IMR-90 (cell line): ENCODE data around the gene XDH. TPM values are rescaled to one million over a fixed set of nuclear protein-coding genes. Genes with fewer than 3 reads are reported as not detected.

Source experiments
- ATAC-seq: fragments of 200-7000 bp; cut with Tn5 transposase; 2 replicates; pipeline ENCODE4 v1.9.1; 2020; ENCODE audit warnings: low read depth, mild to moderate bottlenecking, moderate library complexity
- BruUV-seq: library from RNA; stranded (reverse); fragments of 400-500 nt; replicated peaks from 2 replicates; lab custom pipeline; 2021; lab: Mats Ljungman, UMichigan
- CTCF ChIA-PET: fragments of 300-600 bp; formaldehyde crosslinking; extraction: SDS; loops from one replicate; lab custom pipeline; 2021; ENCODE audit warnings: antibody characterized with exemption; lab: Yijun Ruan, JAX
- POLR2A ChIA-PET: fragments of 300-600 bp; sonication (Branson Sonifier 250); formaldehyde crosslinking; loops from one replicate; lab custom pipeline; 2022; ENCODE audit warnings: antibody characterized with exemption; ENCODE audit not compliant: unreplicated experiment; lab: Charles Lee
- DNase-seq: peaks from one replicate; pipeline ENCODE4 v3.0.0; 2013
- H2AFZ ChIP-seq: replicated peaks from 2 replicates; pipeline ENCODE3; 2013; ENCODE audit warnings: low read length, mild to moderate bottlenecking; ENCODE audit not compliant: poor library complexity
- H2AK5ac ChIP-seq: 2 replicates; pipeline ENCODE4 v1.6.1; 2013; ENCODE audit warnings: low read depth, low read length, inconsistent platforms
- H2AK9ac ChIP-seq: replicated peaks from 2 replicates; pipeline ENCODE3; 2013; ENCODE audit warnings: mild to moderate bottlenecking, low read depth, low read length, moderate library complexity; ENCODE audit not compliant: poor library complexity
- H2BK120ac ChIP-seq: 2 replicates; pipeline ENCODE4 v1.6.1; 2013; ENCODE audit warnings: low read depth, low read length, inconsistent platforms
- H2BK15ac ChIP-seq: 3 replicates; pipeline ENCODE4 v1.6.1; 2013; ENCODE audit warnings: low read depth, low read length, inconsistent platforms
- H2BK20ac ChIP-seq: 2 replicates; pipeline ENCODE4 v1.6.1; 2013; ENCODE audit warnings: low read depth, mild to moderate bottlenecking, inconsistent platforms, low read length, moderate library complexity
- H2BK5ac ChIP-seq: 2 replicates; pipeline ENCODE4 v1.6.1; 2013; ENCODE audit warnings: mild to moderate bottlenecking, low read depth, low read length, inconsistent platforms; ENCODE audit not compliant: poor library complexity, severe bottlenecking
- H3K14ac ChIP-seq: replicated peaks from 2 replicates; pipeline ENCODE4 v1.6.1; 2013; ENCODE audit warnings: low read depth, low read length, inconsistent platforms
- H3K18ac ChIP-seq: 2 replicates; pipeline ENCODE4 v1.6.1; 2013; ENCODE audit warnings: low read depth, low read length, control low read depth
- H3K23ac ChIP-seq: 2 replicates; pipeline ENCODE4 v1.6.1; 2013; ENCODE audit warnings: low read depth, low read length, inconsistent platforms
- H3K27ac ChIP-seq: 2 replicates; pipeline ENCODE4 v1.5.1; 2013; ENCODE audit warnings: mild to moderate bottlenecking, control low read depth, low read length; ENCODE audit not compliant: insufficient read depth
- H3K27me3 ChIP-seq: 2 replicates; pipeline ENCODE4 v1.6.1; 2013; ENCODE audit warnings: low read length; ENCODE audit not compliant: control insufficient read depth, insufficient read depth
- H3K36me3 ChIP-seq: 2 replicates; pipeline ENCODE4 v1.6.1; 2013; ENCODE audit warnings: low read length, mixed read lengths; ENCODE audit not compliant: control insufficient read depth, insufficient read depth
- H3K4ac ChIP-seq: 2 replicates; pipeline ENCODE4 v1.6.1; 2013; ENCODE audit warnings: low read depth, low read length, inconsistent platforms
- H3K4me1 ChIP-seq: 2 replicates; pipeline ENCODE4 v1.6.1; 2013; ENCODE audit warnings: low read length, mixed read lengths; ENCODE audit not compliant: control insufficient read depth, insufficient read depth
- H3K4me2 ChIP-seq: 2 replicates; pipeline ENCODE4 v1.6.1; 2013; ENCODE audit warnings: low read depth, mild to moderate bottlenecking, control low read depth, low read length, moderate library complexity
- H3K4me3 ChIP-seq: 2 replicates; pipeline ENCODE4 v1.5.1; 2013; ENCODE audit warnings: low read depth, mild to moderate bottlenecking, control low read depth, low read length, moderate library complexity; ENCODE audit not compliant: insufficient read depth
- H3K56ac ChIP-seq: 2 replicates; pipeline ENCODE4 v1.6.1; 2013; ENCODE audit warnings: low read length, inconsistent platforms; ENCODE audit not compliant: insufficient read depth; ENCODE audit errors: extremely low read depth
- H3K79me1 ChIP-seq, 2 experiments: 2 replicates each; pipeline ENCODE4 v1.6.1; 2013; ENCODE audit warnings: low read length in 2 of 2, inconsistent platforms in 1 of 2, low read depth in 1 of 2
- H3K9ac ChIP-seq: 2 replicates; pipeline ENCODE4 v1.6.1; 2013; ENCODE audit warnings: low read depth, low read length, control low read depth
- H3K9me1 ChIP-seq: 2 replicates; pipeline ENCODE4 v1.6.1; 2013; ENCODE audit warnings: low read length, inconsistent platforms; ENCODE audit not compliant: insufficient read depth
- H3K9me3 ChIP-seq: 2 replicates; pipeline ENCODE4 v1.6.1; 2013; ENCODE audit warnings: low read length; ENCODE audit not compliant: control insufficient read depth, insufficient read depth
- H4K20me1 ChIP-seq: 2 replicates; pipeline ENCODE4 v1.6.1; 2013; ENCODE audit warnings: low read length, inconsistent platforms; ENCODE audit not compliant: insufficient read depth
- H4K5ac ChIP-seq: 2 replicates; pipeline ENCODE4 v1.6.1; 2013; ENCODE audit warnings: mild to moderate bottlenecking, low read depth, low read length, control low read depth
- H4K8ac ChIP-seq, 2 experiments: 2 replicates each; pipeline ENCODE4 v1.6.1; 2013; ENCODE audit warnings: low read depth in 2 of 2, low read length in 2 of 2, control low read depth in 1 of 2, inconsistent platforms in 1 of 2
- H4K91ac ChIP-seq: 2 replicates; pipeline ENCODE4 v1.6.1; 2013; ENCODE audit warnings: low read depth, low read length, inconsistent platforms; ENCODE audit not compliant: insufficient read depth
- CHD1 ChIP-seq: IDR thresholded peaks from 2 replicates; pipeline ENCODE4 v1.6.1; 2012; ENCODE audit warnings: low read depth, low read length, improper control_type of control experiment
- MAFK ChIP-seq: IDR thresholded peaks from 2 replicates; pipeline ENCODE4 v1.6.1; 2012; ENCODE audit warnings: low read depth, low read length, improper control_type of control experiment
- RFX5 ChIP-seq: IDR thresholded peaks from 2 replicates; pipeline ENCODE4 v1.8.0; 2012; ENCODE audit warnings: low read depth, mild to moderate bottlenecking, low read length, moderate library complexity
- WGBS, 2 experiments: methylation state at CpG; one replicate each; pipeline versions ENCODE4 v1.1.5 to v1.1.7; 2013; ENCODE audit warnings: missing lambda C conversion rate in 2 of 2; ENCODE audit not compliant: insufficient read length in 1 of 2; ENCODE audit errors: extremely low coverage in 2 of 2; 5-methylcytosine and 5-hydroxymethylcytosine counted together
- dilution Hi-C: fragments of 300-500 bp; cut with HindIII; formaldehyde crosslinking; loops from one replicate; pipeline ENCODE4 v1.14.3; 2018; ENCODE audit warnings: low sequenced_read_pairs; ENCODE audit not compliant: unreplicated experiment
- in situ Hi-C: fragments of 300-500 bp; cut with MboI; formaldehyde crosslinking; loops from 3 replicates; pipeline ENCODE4 v1.14.3; 2019; ENCODE audit warnings: low sequenced_read_pairs, inconsistent platforms, mixed read lengths
- intact Hi-C: fragments of 100-400 bp; cut with micrococcal nuclease; formaldehyde crosslinking; loops from 2 replicates; pipeline ENCODE4 v1.10.0; 2022
- polyA plus RNA-seq, 3 experiments: library from polyadenylated mRNA; depleted of rRNA; stranded (reverse); fragments of >200 nt; gene quantifications; 2 replicates each; pipeline ENCODE4 v1.2.3, GENCODE V29; 2012; ENCODE audit warnings: low replicate concordance in 1 of 3
- total RNA-seq: library from RNA; depleted of rRNA; stranded (reverse); fragments of >200 nt; gene quantifications from 2 replicates; pipeline ENCODE4 v1.2.3, GENCODE V29; 2012
- TF ChIP-seq, protein P1 (sequence below): conservative IDR thresholded peaks from 2 replicates; pipeline ENCODE4 v1.5.1; 2012; ENCODE audit warnings: mild to moderate bottlenecking, low read depth, low read length, improper control_type of control experiment

Gene XDH
- total and polyA plus RNA-seq, 2 of the 4 experiments (the other 2 are of a cell fraction), result 0.46 to 1.1 TPM

DNA sequence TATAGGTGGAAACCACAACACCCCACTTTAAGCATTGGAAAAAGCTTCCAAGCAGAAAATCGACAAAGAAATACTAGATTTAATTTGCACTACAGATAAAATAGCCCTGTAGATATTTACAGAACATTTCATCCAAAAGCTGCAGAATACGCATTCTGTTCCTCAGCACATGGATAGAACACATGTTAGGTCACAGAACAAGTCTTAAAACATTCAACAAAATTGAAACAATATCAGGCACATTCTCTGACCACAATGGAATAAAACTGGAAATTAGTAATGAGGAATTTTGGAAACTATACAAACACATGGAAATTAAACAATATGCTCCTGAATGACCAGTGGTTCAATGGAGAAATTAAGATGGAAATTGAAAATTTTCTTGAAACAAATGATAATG is 27.8 kb upstream of the XDH start:
- Histone ChIP-seq H2BK20ac (no peak overlapping the region), H3K23ac (no peak overlapping the region), H3K27me3 (no peaks in the 10 kb centered on the region; the same call in 1 of the 2 replicates), H3K14ac (no peak overlapping the region), H3K4ac (no peak overlapping the region), H2AFZ (no peak overlapping the region), H3K9ac (no peak overlapping the region), H4K5ac (no peak overlapping the region), H4K8ac (no peak overlapping the region), H3K36me3 (no peaks in the 10 kb centered on the region), H2BK5ac (no peak overlapping the region), H2BK15ac (no peak overlapping the region), H2BK120ac (no peak overlapping the region), H3K18ac (no peak overlapping the region), H4K20me1 (no peaks in the 10 kb centered on the region), H3K9me3 (no peaks in the 10 kb centered on the region), H2AK5ac (no peak overlapping the region), H3K9me1 (no peaks in the 10 kb centered on the region), H4K91ac (no peak overlapping the region), H3K4me2 (no peak overlapping the region), H3K4me1 (peaks cover 2% of the 10 kb centered on the region; the same call in 1 of the 2 replicates), H3K27ac (no peak overlapping the region), H3K4me3 (no peak overlapping the region), H2AK9ac (no peak overlapping the region), H3K79me1 (no peaks in the 10 kb centered on the region), H3K56ac (no peak overlapping the region)
- no TSS peak for BruUV-seq
- CTCF ChIA-PET, result interaction anchor here (0.7 kb wide), 1 partner anchor 109 kb away, joined by 5 read pairs; no protein-coding TSS in a partner anchor
- in situ Hi-C loops (no loop called here), intact Hi-C loops (no loop called here), dilution Hi-C loops (no loop called here)
- TF ChIP-seq MAFK, result no peak
- TF ChIP-seq CHD1, result no peak
- TF ChIP-seq RFX5, result no peak
- TF ChIP-seq, protein P1, sequence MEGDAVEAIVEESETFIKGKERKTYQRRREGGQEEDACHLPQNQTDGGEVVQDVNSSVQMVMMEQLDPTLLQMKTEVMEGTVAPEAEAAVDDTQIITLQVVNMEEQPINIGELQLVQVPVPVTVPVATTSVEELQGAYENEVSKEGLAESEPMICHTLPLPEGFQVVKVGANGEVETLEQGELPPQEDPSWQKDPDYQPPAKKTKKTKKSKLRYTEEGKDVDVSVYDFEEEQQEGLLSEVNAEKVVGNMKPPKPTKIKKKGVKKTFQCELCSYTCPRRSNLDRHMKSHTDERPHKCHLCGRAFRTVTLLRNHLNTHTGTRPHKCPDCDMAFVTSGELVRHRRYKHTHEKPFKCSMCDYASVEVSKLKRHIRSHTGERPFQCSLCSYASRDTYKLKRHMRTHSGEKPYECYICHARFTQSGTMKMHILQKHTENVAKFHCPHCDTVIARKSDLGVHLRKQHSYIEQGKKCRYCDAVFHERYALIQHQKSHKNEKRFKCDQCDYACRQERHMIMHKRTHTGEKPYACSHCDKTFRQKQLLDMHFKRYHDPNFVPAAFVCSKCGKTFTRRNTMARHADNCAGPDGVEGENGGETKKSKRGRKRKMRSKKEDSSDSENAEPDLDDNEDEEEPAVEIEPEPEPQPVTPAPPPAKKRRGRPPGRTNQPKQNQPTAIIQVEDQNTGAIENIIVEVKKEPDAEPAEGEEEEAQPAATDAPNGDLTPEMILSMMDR, result no peak
- POLR2A ChIA-PET, result no interaction called here
- no peak for ATAC-seq
- no CpG with 5 or more reads among the region's 2 CpGs for WGBS, 2 experiments
- DNase-seq, result no peak
